OCI-LY3 (cell line): ENCODE measurements around the gene RPS27.
A peak's percentile ranks its signal among the peaks of the same experiment; 100 is the strongest.

Experiments
- H2AFZ ChIP-seq: fragments of 200-600, 300-600 bp; shearing (Covaris generic); 2 replicates; pipeline ENCODE4 v1.6.0; 2014; ENCODE audit warnings: antibody characterized with exemption, low read depth, low read length
- H3K27ac ChIP-seq: fragments of 200-600, 300-600 bp; sonication (generic); 2 replicates; pipeline ENCODE4 v1.5.1; 2014; ENCODE audit warnings: mild to moderate bottlenecking, low read length, moderate library complexity, mixed read lengths
- H3K27me3 ChIP-seq: fragments of 200-600, 300-600 bp; sonication (generic); 2 replicates; pipeline ENCODE4 v1.6.1; 2014; ENCODE audit warnings: low read depth, low read length, mixed read lengths
- H3K36me3 ChIP-seq: fragments of 200-600, 300-600 bp; sonication (generic); replicated peaks from 2 replicates; pipeline ENCODE3; 2014; ENCODE audit warnings: low read depth, low read length, mixed read lengths
- H3K4me1 ChIP-seq: fragments of 300-600, 200-600 bp; sonication (generic); 2 replicates; pipeline ENCODE4 v1.6.1; 2014; ENCODE audit warnings: low read length, mixed read lengths
- H3K4me2 ChIP-seq: fragments of 200-600, 300-600 bp; sonication (generic); 2 replicates; pipeline ENCODE4 v1.6.1; 2014; ENCODE audit warnings: low read length, mixed read lengths
- H3K4me3 ChIP-seq: fragments of 300-600, 200-600 bp; sonication (generic); 2 replicates; pipeline ENCODE4 v1.5.1; 2014; ENCODE audit warnings: antibody characterized with exemption, mild to moderate bottlenecking, low read length, moderate library complexity
- H3K79me2 ChIP-seq: fragments of 300-600, 200-600 bp; shearing (Covaris generic); 2 replicates; pipeline ENCODE4 v1.6.1; 2014; ENCODE audit warnings: mild to moderate bottlenecking, low read length, mixed read lengths
- H3K9ac ChIP-seq: fragments of 300-600, 200-600 bp; shearing (Covaris generic); 2 replicates; pipeline ENCODE4 v1.6.0; 2014; ENCODE audit warnings: mild to moderate bottlenecking, low read length, moderate library complexity
- H3K9me3 ChIP-seq: fragments of 200-600, 300-600 bp; shearing (Covaris generic); 2 replicates; pipeline ENCODE4 v1.6.1; 2014; ENCODE audit warnings: low read length, mixed read lengths; ENCODE audit not compliant: insufficient read depth
- H4K20me1 ChIP-seq: fragments of 200-600, 300-600 bp; sonication (generic); 2 replicates; pipeline ENCODE4 v1.6.1; 2016; ENCODE audit warnings: low read length, mixed read lengths; ENCODE audit not compliant: insufficient read depth
- EZH2phosphoT487 ChIP-seq: fragments of 200-600 bp; shearing (Covaris generic); IDR thresholded peaks from 2 replicates; pipeline ENCODE4 v1.6.1; 2018; ENCODE audit warnings: antibody characterized with exemption, mixed run types, low read depth
- TF ChIP-seq, protein P1 (sequence below): fragments of 200-600, 300-600 bp; sonication (generic); IDR thresholded peaks from 2 replicates; pipeline ENCODE4 v1.5.1; 2014; ENCODE audit warnings: antibody characterized with exemption, low read length, low read depth

RPS27 gene

DNA sequence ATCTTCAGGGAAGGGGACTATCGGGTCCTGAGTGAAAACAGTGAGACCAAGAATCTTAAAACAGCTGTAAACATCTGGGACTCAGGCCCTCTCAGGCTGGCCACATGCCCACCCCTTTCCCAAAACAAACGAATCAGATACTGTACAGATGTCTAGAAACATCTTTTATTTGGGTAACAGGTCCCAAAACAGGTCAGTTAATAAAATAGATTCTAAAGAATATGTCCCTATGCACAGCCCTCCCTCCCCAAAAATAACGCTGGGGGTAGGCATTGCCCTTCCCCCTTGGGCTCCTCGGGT lies 31.7 kb upstream of the RPS27 start:
- Histone ChIP-seq H3K36me3 (peaks cover 53% of the 10 kb centered on the region), H2AFZ (no peak overlapping the region), H3K9ac (no peak overlapping the region; the same call in 1 of the 2 replicates), H3K4me1 (peaks cover 47% of the 10 kb centered on the region), H3K9me3 (no peaks in the 10 kb centered on the region), H4K20me1 (peaks cover 28% of the 10 kb centered on the region), H3K4me3 (peak overlapping the region; percentile 89), H3K27ac (peak overlapping the region; percentile 12; the same call in 1 of the 2 replicates), H3K27me3 (no peaks in the 10 kb centered on the region), H3K4me2 (peak overlapping the region; percentile 58), H3K79me2 (peaks cover 78% of the 10 kb centered on the region)
- TF ChIP-seq, protein P1, sequence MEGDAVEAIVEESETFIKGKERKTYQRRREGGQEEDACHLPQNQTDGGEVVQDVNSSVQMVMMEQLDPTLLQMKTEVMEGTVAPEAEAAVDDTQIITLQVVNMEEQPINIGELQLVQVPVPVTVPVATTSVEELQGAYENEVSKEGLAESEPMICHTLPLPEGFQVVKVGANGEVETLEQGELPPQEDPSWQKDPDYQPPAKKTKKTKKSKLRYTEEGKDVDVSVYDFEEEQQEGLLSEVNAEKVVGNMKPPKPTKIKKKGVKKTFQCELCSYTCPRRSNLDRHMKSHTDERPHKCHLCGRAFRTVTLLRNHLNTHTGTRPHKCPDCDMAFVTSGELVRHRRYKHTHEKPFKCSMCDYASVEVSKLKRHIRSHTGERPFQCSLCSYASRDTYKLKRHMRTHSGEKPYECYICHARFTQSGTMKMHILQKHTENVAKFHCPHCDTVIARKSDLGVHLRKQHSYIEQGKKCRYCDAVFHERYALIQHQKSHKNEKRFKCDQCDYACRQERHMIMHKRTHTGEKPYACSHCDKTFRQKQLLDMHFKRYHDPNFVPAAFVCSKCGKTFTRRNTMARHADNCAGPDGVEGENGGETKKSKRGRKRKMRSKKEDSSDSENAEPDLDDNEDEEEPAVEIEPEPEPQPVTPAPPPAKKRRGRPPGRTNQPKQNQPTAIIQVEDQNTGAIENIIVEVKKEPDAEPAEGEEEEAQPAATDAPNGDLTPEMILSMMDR = no peak
- no peak for TF ChIP-seq EZH2phosphoT487

DNA sequence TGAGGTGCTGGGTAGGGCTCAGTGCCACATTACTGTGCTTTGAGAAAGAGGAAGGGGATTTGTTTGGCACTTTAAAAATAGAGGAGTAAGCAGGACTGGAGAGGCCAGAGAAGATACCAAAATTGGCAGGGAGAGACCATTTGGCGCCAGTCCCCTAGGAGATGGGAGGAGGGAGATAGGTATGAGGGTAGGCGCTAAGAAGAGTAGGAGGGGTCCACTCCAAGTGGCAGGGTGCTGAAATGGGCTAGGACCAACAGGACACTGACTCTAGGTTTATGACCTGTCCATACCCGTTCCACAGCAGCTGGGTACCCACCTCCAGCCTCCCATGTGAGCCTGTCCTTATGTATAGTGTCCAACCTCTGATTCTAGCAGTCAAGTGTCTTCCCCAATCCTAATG lies 31.1 kb upstream of the RPS27 start:
- Histone ChIP-seq H3K4me1 (peaks cover 47% of the 10 kb centered on the region), H3K4me2 (no peak overlapping the region)

DNA sequence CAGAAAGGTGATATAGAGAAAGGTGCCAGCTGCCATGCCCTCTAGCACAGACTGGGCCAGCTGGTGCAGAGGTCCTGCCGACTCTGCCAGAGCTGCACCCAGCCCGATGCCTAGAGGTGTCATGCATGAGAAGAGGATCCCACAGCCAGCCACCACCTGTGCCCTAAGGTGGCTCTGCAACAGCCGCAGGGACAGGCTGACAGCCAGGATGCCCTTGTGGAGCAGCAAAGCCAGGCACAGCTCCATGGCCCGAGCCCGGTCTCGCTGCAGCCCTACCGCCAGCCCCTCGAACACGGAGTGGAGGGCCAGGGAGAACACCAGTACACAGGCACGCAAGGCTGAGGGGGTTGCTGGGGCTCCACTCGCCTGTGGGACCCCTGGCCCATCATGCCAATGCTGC lies 30.4 kb upstream of the RPS27 start:
- H3K4me3 ChIP-seq = no peak overlapping the region
- H3K27ac ChIP-seq = no peak overlapping the region
- H3K79me2 ChIP-seq = peaks cover 70% of the 10 kb centered on the region
- no peak overlapping the region for H3K9ac ChIP-seq
- no peaks in the 10 kb centered on the region for H3K27me3 ChIP-seq
- peaks cover 41% of the 10 kb centered on the region for H3K4me1 ChIP-seq
- no peaks in the 10 kb centered on the region for H3K9me3 ChIP-seq
- H3K4me2 ChIP-seq = no peak overlapping the region
- TF ChIP-seq, protein P1 = no peak
- no peak for TF ChIP-seq EZH2phosphoT487
- peaks cover 15% of the 10 kb centered on the region for H4K20me1 ChIP-seq
- no peak overlapping the region for H2AFZ ChIP-seq
- peaks cover 41% of the 10 kb centered on the region for H3K36me3 ChIP-seq

More for the DNA sequence above, 31.1 kb upstream of the RPS27 start:
- no peaks in the 10 kb centered on the region for H3K9me3 ChIP-seq
- TF ChIP-seq EZH2phosphoT487 = no peak
- TF ChIP-seq, protein P1 = no peak
- no peak overlapping the region for H2AFZ ChIP-seq
- H3K36me3 ChIP-seq = peaks cover 48% of the 10 kb centered on the region
- peaks cover 77% of the 10 kb centered on the region for H3K79me2 ChIP-seq
- H3K4me3 ChIP-seq = no peak overlapping the region
- no peaks in the 10 kb centered on the region for H3K27me3 ChIP-seq
- 0 out of 2 replicates have a peak overlapping the region, but pooled peaks have one; percentile 12 for H3K27ac ChIP-seq
- H3K9ac ChIP-seq = no peak overlapping the region
- peaks cover 23% of the 10 kb centered on the region for H4K20me1 ChIP-seq

DNA sequence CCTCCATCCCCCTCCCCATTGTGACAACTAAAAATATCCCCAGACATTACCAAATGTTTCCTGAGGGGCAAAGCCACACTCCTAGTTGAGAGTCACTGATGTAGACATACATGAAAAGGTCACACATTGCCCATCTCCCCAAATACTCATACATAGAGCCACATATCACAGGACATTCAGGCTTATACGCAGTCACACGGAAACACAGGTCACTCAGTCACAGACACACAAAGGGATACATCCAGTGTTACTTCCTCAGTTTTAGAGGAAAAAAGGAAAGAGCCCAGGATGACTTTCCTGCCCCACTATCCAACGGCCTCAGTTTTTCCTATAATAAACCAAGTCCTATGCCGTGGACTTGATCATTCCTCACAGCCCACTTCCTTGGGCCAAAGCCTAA lies 29.1 kb upstream of the RPS27 start:
- Histone ChIP-seq H3K9ac (peak overlapping the region; percentile 99), H3K79me2 (peaks cover 70% of the 10 kb centered on the region), H3K4me3 (peak overlapping the region; percentile 92), H3K27ac (peak overlapping the region; percentile 77), H3K36me3 (peaks cover 38% of the 10 kb centered on the region), H3K9me3 (no peaks in the 10 kb centered on the region), H3K27me3 (no peaks in the 10 kb centered on the region), H4K20me1 (peaks cover 5% of the 10 kb centered on the region), H2AFZ (no peak overlapping the region), H3K4me2 (peak overlapping the region; percentile 95), H3K4me1 (peaks cover 39% of the 10 kb centered on the region)
- TF ChIP-seq, protein P1 = no peak
- no peak for TF ChIP-seq EZH2phosphoT487
